GM18870 (cell line): ENCODE data around the gene DLL3.

Experiments
- ATAC-seq: cut with Tn5 transposase; IDR thresholded peaks from one replicate; pipeline ENCODE4 v1.9.1; 2021; ENCODE audit warnings: moderate library complexity; ENCODE audit not compliant: unreplicated experiment

The DLL3 gene

DNA sequence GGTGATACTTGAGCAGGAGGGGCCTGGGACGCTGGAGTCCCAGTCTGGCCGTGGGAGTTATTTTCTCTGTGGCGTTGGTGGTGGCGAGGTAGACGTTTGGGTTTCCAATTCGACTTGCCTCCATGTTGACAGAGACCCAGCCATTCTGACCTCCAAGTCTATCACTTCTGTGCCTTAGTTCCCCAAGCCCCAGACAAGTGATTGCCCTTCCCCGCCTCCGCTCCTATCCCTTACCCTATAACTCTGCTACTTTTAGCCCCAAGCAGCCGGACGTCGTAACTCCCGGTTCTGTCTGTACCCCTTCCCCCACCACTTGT, 17.6 kb upstream of the DLL3 start:
- peak; percentile 7 for ATAC-seq

DNA sequence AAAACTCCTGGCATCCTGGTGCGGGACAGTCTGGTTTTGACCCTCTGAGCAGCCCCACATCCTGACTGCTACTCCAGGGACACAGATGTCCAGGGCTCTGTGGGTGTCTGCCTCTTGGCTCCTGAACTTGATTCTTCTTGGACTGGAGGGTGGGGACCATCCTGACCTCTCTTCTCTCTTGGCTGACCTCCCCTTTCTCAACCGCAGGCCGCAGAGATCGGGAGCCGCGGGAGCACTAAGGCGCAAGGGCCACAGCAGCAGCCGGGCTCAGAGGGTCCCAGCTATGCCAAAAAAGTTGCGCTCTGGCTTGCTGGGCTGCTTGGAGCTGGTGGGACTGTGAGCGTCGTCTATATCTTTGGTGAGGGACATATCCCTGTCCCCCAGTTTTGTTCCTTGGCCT, 17.1 kb upstream of the DLL3 start:
- ATAC-seq: no peak

DNA sequence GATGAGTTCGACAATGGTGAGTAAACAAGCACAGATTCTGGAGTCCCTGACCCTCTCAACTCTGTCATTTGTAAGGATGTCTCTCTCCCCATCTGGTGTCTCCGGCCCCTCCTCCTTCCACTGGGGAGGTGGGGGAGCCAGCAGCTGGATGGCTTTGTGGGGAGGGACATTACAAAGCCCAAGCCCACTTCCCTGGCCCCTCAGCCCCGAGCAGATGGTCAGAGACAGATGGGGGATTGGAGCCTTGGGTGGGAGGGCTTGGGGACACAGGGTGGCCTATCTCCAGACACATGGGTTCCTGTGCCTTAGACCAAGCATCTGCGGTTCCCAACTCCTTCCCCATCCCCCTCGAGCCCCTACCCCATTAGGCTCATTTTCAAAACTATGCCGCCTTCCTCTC, 15.6 kb upstream of the DLL3 start:
- ATAC-seq: no peak

DNA sequence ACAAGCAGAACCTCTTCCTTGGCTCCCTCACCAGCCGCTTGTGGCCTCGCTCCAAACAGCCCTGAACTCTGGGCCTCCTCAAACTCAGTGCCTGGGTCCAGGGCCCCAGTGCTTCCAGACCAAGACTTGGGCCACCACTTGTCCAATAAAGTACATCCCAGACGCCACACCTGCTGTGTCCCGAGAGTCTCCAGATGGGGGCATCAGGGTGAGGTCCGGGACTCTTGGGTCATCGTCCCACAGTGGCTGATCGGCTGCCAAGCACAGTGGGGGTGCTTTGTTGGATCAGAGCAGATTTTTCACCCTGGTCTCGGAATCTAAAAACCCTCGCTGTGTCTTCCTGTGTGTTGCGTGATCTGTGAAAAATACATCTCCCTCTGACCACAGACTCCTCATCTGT, 9.0 kb upstream of the DLL3 start:
- no peak for ATAC-seq

DNA sequence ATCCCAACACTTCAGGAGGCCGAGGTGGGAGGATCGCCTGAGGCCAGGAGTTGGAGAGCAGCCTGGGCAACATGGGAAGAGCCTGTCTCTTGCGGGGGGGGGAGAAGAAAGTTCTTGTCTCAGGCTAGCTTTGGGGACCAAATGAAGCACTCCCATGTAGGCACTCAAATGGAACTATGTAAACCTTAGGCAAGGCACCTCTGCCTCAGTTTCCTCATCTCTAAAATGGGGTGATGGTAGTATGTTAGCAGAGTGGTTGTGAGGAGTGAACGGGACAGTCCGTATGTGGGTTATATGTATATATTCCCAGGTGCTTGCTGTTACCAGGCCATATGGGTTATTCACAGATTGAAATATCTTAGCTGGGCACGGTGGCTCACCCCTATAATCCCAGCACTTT, 6.5 kb upstream of the DLL3 start:
- ATAC-seq: no peak

DNA sequence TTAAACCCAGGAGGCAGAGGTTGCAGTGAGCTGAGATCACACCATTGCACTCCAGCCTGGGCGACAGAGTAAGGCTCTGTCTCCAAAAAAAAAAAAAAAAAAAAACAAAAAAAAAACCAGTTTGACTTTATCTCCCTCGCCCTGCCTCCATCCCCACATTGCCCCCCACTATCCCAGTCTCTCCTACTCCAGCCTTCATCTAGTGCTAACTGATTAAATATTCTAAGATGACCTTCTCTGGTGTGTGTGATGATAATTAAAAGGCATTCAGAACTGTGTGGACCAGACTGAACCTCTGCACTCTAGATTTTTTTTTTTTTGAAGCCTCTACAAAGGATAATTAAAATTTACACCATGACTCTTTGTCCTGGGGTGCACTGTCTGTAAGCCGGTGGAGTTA, 6.0 kb upstream of the DLL3 start:
- no peak for ATAC-seq

DNA sequence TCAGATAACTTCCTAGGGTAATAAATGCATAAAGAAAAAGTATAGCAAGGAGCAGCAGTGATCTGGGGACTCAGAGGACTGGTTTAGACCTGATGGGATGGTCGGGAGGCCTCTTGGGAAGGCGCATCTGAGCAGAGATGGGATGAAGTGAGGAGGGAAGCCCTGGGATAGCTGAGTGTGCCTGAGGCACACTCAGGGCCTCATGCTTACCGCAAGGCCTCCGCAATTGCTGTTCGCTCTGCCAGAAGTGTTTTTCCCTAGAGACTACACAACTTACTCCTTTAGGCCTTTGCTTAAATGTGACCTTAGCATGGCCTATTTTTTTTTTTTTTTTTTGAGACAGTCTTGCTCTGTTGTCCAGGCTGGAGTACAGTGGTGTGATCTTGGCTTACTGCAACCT, 4.1 kb upstream of the DLL3 start:
- no peak for ATAC-seq

DNA sequence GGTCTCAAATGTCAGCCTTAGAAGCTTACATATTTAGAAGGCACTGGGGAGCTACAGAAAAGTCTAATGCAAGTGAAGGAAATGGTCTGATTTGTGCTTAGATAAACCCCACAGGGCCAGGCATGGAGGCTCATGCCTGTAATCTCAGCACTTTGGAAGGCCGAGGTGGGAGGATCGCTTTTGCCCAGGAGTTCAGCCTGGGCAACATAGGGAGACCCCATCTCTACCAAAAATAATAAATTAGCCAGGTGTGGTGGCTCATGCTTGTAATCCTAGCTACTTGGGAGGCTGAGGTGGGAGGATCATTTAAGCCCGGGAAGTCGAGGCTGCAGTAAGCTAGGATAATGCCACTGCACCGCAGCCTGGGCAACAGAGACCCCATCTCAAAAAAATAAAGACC, 2.7 kb upstream of the DLL3 start:
- no peak for ATAC-seq

DNA sequence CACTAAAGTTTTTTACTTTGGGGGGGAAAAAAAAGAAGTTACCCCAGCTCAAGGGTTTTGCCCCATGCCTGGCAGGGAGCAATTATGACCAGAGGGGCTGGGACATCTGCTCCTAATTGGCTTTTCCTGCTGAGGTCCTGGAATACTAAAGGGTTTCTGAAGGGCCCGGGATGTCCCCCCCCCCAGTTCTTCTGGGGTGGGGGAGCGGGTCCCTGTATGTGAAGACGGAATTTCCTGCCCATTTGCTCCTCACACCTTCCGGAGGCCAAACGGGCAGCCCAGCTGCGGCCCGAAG, 1.1 kb upstream of the DLL3 start:
- no peak for ATAC-seq

DNA sequence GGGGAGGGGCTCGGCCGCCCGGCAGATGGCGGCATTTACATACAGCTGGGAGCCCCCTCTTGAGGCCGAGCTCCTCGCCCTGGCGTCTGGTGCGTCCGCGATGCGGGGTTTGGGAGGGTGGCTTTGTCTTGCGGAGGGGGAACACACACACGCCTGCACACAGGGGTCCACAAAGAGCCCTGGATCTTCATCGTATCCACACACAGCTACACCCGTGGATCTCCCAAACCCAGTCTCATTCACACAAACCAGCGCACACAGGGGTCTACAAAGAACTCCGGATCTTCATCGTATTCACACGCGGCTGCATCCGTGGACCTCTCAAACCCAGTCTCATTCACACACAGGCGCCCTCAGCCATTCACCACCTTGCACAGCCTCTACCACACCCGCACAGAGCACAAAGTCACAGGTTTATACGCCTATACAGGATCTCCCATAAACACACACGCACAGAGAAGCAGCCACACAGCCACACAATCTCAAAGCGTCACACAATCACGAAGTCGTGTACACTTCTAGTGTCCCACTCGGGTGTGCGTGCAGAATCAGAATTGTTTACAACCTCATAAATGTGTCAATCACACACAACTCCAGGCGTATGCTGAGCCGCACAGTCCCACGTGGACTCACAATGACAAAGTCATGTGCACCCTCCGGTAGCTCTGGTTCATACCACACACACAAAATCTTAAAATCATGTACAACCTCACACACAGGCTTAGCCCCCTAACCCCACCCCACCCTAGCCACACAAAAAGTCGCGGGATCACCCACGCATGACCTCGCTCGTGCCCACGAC, 550 bp upstream of the DLL3 start:
- no peak for ATAC-seq

DNA sequence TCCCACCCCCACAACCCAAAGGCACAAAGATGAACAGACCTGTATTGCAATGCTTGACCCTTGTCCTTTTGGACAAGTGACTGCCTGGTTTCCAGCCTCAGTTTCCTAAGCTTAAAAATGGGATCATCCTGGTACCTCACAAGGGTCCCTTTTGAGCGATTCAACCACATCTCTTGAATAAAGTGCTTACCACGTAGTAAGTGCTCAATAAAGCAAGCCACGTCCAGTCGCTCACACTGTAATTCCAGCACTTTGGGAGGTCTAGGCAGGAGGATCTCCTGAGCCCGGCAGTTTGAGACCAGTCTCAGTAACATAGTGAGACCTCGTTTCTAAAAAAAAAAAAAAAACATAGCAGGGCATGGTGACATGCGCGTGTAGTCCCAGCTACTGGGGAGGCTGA, 1.2 kb downstream of the DLL3 start:
- ATAC-seq: no peak

DNA sequence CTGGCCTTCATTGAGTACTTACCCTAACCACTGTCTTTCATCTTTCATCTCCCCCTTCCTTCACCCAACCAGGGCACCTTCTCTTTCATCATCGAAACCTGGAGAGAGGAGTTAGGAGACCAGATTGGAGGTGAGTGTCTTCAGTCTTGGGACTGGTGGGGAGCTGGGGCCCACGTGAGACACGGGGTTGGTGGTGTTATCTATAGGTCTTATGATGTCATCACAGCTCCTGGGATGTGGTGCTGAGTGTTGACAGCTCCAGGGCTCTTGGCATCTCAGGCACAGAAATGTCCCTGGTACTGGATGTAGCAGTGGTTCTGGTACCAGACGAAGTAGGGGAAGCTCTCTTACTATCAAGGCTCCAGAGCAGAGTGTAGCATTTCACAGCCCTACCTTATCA, 1.8 kb downstream of the DLL3 start:
- no peak for ATAC-seq

DNA sequence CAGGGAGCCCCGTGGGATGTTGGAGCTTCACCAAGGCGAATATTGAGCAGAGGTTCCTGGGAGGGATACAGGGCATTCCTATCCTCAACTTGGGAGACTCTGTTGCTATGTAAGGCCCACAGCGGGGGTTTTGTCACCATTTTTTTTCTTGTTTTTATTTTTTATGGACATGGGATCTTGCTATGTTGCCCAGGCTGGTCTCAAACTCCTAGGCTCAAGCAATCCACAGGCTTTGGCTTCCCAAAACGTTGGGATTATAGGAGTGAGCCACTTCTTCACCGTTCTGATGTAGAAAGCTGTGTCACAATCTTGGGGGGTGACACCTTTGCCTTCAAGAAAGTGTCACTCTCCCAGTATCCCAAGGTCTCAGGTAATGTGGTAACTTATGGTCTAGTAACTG, 2.6 kb downstream of the DLL3 start:
- no peak for ATAC-seq

DNA sequence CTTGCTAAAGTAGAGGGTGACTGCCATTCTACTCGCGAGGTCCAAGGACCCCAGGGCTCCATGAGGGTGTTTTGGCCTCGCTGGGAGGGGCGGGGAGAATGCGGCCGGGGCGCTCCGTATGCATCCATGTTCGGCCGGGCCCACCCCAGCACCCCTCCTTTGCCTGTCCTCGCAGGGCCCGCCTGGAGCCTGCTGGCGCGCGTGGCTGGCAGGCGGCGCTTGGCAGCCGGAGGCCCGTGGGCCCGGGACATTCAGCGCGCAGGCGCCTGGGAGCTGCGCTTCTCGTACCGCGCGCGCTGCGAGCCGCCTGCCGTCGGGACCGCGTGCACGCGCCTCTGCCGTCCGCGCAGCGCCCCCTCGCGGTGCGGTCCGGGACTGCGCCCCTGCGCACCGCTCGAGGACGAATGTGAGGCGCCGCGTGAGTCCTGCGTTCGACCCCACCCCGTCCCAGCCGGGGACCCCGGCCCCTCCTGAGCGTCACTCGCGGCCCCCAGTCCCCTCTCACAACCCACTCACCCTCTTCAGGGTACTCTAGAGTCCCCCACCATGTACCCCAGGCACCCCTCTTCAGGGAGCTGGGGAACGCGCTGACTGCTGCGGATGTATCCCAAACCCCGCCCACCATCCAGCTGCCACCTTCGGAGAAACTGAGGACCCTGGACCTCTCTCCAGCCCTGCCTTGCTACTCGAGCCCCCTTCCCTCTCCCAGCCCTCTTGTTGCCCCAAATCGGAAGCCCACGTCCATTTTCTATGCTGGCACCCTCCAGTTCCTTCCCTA, 4.1 kb downstream of the DLL3 start:
- ATAC-seq: no peak

DNA sequence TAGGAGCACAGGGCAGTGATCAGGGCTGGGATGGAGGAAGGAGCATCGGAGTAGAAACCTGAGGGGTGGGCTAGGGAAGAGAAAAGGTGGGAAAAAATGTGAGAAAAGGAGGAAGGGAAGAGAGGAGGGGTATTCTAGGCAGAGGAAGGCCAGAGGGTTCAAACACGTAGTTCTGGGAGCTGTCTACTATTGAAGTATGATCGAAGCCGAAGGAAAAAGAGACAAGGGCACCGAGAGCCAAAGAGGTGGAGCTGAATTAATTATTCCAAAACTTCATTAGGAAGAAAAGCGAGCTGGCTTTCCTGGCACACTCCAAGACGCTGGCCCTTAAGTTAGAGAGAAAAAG, 7.8 kb downstream of the DLL3 start:
- no peak for ATAC-seq

DNA sequence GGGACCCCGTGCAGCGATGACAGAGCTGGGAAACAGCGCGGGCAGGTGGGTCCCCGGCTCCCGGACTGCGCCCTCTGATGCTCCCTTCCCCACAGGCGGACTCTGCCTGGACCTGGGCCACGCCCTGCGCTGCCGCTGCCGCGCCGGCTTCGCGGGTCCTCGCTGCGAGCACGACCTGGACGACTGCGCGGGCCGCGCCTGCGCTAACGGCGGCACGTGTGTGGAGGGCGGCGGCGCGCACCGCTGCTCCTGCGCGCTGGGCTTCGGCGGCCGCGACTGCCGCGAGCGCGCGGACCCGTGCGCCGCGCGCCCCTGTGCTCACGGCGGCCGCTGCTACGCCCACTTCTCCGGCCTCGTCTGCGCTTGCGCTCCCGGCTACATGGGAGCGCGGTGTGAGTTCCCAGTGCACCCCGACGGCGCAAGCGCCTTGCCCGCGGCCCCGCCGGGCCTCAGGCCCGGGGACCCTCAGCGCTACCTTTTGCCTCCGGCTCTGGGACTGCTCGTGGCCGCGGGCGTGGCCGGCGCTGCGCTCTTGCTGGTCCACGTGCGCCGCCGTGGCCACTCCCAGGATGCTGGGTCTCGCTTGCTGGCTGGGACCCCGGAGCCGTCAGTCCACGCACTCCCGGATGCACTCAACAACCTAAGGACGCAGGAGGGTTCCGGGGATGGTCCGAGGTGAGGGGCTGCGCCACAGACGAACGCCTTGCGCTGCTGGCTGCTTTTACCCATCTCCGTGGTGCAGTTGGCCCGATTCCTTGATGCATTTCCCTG, 8.4 kb downstream of the DLL3 start:
- ATAC-seq: no peak

DNA sequence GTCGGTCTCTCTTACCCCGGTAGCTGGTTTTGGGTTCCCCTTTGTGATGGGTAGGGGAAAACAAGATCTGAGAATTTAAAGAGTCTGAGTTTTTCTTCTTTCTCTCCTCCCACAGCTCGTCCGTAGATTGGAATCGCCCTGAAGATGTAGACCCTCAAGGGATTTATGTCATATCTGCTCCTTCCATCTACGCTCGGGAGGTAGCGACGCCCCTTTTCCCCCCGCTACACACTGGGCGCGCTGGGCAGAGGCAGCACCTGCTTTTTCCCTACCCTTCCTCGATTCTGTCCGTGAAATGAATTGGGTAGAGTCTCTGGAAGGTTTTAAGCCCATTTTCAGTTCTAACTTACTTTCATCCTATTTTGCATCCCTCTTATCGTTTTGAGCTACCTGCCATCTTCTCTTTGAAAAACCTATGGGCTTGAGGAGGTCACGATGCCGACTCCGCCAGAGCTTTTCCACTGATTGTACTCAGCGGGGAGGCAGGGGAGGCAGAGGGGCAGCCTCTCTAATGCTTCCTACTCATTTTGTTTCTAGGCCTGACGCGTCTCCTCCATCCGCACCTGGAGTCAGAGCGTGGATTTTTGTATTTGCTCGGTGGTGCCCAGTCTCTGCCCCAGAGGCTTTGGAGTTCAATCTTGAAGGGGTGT, 9.1 kb downstream of the DLL3 start:
- no peak for ATAC-seq

DNA sequence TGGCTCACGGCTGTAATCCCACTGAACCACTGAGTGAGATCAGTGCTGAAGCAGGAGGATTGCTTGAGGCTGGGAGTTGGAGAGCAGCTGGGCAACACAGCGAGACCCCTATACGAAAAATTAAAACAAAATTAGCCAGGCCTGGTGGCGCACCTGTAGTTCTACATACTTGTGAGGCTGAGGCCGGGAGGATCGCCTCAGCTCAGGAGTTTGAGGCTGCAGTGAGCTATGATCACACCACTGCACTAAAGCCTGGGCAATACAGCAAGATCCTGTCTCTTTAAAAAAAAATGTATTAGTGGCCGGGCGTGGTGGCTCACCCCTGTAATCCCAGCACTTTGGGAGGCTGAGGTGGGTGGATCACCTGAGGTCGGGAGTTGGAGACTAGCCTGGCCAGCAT, 9.9 kb downstream of the DLL3 start:
- ATAC-seq: no peak

DNA sequence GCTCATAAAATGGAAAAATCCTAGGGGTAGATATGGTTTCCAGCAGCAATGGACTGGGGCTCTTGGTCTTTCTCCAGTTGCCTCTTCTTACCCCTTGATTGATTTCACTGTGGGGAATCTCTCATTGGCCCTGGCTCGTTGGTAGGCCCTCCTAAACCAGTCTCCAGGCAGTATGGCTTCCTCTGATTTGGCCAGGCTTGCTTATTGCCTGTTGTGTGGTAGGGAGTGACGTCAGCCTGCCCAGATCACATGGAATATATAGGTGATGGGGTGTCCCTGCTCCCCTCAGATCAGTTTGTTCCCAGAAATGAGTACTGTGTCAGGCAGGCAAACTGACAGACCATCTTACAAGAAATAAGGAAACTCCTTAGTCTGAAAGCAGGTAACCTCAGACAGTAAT, 10.5 kb downstream of the DLL3 start:
- no peak for ATAC-seq

DNA sequence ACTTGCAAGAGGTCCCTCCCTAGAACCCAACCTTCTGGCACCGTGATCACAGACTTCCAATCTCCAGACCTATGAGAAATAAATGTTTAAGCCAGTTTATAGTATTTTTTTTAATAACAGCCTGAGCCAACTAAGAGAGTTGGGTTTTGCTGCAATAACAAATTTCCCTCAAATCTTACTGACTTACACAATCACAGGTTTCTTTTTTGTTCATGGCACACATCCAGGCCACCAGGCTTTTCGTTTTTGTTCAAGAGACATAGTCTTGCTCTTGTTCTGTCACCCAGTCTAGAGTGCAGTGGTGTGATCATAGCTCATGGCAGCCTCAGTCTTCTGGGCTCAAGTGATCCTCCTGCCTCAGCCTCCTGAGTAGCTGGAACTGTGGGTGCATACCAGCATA, 14.2 kb downstream of the DLL3 start:
- no peak for ATAC-seq

DNA sequence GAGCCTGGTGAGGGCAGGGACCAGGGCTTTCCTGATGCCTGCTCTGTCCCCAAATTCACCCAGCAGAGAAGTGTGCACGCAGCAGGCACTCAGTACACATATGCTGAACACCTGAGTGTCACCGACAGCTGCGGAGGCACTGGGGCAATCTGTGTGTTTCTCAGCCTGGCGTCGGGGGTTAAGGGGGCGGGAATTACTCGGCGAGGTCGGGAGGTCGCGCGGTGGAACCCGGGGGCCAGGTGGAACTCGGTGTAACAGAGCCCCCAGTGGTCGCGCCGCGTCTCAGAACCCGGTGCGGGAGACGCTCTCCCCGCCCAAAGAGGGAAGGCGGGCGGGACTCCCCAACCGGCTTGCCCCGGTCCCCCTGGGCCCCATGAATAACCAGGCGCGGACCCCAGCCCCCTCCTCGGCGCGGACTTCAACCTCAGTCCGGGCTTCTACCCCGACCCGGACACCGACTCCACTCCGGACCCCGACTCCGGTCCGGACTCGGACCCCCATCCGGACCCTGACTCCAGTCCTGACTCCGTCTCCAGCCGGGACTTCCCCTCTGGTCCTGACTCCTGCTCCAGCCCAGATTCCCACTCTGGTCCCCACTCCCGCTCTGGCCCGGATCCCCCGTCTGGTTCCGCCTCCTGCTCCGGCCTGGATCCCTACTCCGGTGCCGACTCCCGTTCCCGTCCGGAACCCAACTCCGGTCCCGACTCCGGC, 16.2 kb downstream of the DLL3 start, which contains the start of gene SELENOV:
Gene SELENOV, plus strand, starts transcription at position 300 of the 711 bp plus-strand sequence. Its CDS starts 74 bp downstream, at position 374.
- ATAC-seq: no peak
